H54 (cell line): ENCODE measurements around the gene TSC22D4.

ENCODE experiments used
- DNase-seq: peaks from one replicate; pipeline ENCODE4 v3.0.0; 2011; ENCODE audit warnings: low spot score, mixed read lengths; ENCODE audit not compliant: insufficient read length
- FAIRE-seq: peaks from 3 replicates; lab custom pipeline; 2011; peaks lifted over from hg19 to GRCh38; lab: Jason Lieb, UNC
- POLR2A ChIP-seq: IDR thresholded peaks from 2 replicates; pipeline ENCODE4 v1.6.1; 2011; ENCODE audit warnings: low read depth, mild to moderate bottlenecking, low read length

Gene TSC22D4

GRCh38 chr7:100428967-100429636 lies 49.9 kb downstream of the TSC22D4 start:
- peak; percentile 96 for TF ChIP-seq POLR2A
- FAIRE-seq, result no peak
- peak; percentile 82 for DNase-seq

- FAIRE-seq, result peak; percentile 23
- peak; percentile 87 for DNase-seq
- TF ChIP-seq POLR2A, result peak; percentile 100
Measured at GRCh38 chr7:100428199-100428966, 50.6 kb downstream of the TSC22D4 start, which contains the start of gene ZCWPW1. TSS of gene ZCWPW1 (minus strand) at chr7:100428703. CDS start at chr7:100420649, 8,054 bp downstream.

GRCh38 chr7:100427762-100428198 lies 51.2 kb downstream of the TSC22D4 start:
- no peak for TF ChIP-seq POLR2A
- DNase-seq (no peak), FAIRE-seq (no peak)

- DNase-seq (no peak), FAIRE-seq (no peak)
- TF ChIP-seq POLR2A, result no peak
Measured at GRCh38 chr7:100426516-100426915, 52.5 kb downstream of the TSC22D4 start.

- DNase-seq (no peak), FAIRE-seq (no peak)
- TF ChIP-seq POLR2A, result no peak
Measured at GRCh38 chr7:100425347-100425746, 53.7 kb downstream of the TSC22D4 start.

- no peak for TF ChIP-seq POLR2A
- DNase-seq, result no peak
- no peak for FAIRE-seq
Measured at GRCh38 chr7:100423315-100423714, 55.7 kb downstream of the TSC22D4 start.

- no peak for FAIRE-seq
- TF ChIP-seq POLR2A, result no peak
- no peak for DNase-seq
Measured at GRCh38 chr7:100419660-100420226, 59.3 kb downstream of the TSC22D4 start.

GRCh38 chr7:100418930-100419659 lies 59.9 kb downstream of the TSC22D4 start:
- no peak for TF ChIP-seq POLR2A
- DNase-seq (no peak), FAIRE-seq (no peak)
